MCF 10A (cell line): ENCODE data around the gene RAP1A. TPM values are rescaled to one million over a fixed set of nuclear protein-coding genes. Genes with fewer than 3 reads are reported as not detected.

Source experiments
- BruUV-seq: library from RNA; stranded (reverse); fragments of 400-500 nt; replicated peaks from 2 replicates; lab custom pipeline; 2021; lab: Mats Ljungman, UMichigan
- CTCF ChIA-PET: fragments of 300-600 bp; sonication (Branson Sonifier 250); formaldehyde crosslinking; extraction: SDS; loops from one replicate; lab custom pipeline; 2021; ENCODE audit warnings: antibody characterized with exemption, inconsistent platforms; lab: Yijun Ruan, JAX
- POLR2A ChIA-PET: fragments of 300-600, 350-650 bp; sonication (Branson Sonifier 250); formaldehyde crosslinking; extraction: SDS; loops from one replicate; lab custom pipeline; 2020; ENCODE audit warnings: antibody characterized with exemption, inconsistent platforms; lab: Yijun Ruan, JAX
- DNase-seq: peaks from one replicate; pipeline ENCODE4 v3.0.0-alpha.2; 2018; ENCODE audit not compliant: unreplicated experiment
- H3K27ac Mint-ChIP-seq: one replicate; pipeline ENCODE4 v1.8.0; 2022; ENCODE audit warnings: mild to moderate bottlenecking, low read depth, mixed read lengths; ENCODE audit not compliant: unreplicated experiment
- H3K27me3 Mint-ChIP-seq: one replicate; pipeline ENCODE4 v1.8.0; 2022; ENCODE audit warnings: mixed read lengths; ENCODE audit not compliant: insufficient read depth, unreplicated experiment
- H3K36me3 Mint-ChIP-seq: one replicate; pipeline ENCODE4 v1.8.0; 2022; ENCODE audit warnings: mild to moderate bottlenecking, moderate library complexity, mixed read lengths; ENCODE audit not compliant: insufficient read depth, unreplicated experiment
- H3K4me1 Mint-ChIP-seq: one replicate; pipeline ENCODE4 v1.8.0; 2022; ENCODE audit warnings: mixed read lengths; ENCODE audit not compliant: insufficient read depth, unreplicated experiment
- H3K4me3 Mint-ChIP-seq: one replicate; pipeline ENCODE4 v1.8.0; 2022; ENCODE audit warnings: mild to moderate bottlenecking, moderate library complexity, mixed read lengths; ENCODE audit not compliant: unreplicated experiment
- H3K9me3 Mint-ChIP-seq: one replicate; pipeline ENCODE4 v1.8.0; 2022; ENCODE audit warnings: mixed read lengths; ENCODE audit not compliant: unreplicated experiment
- intact Hi-C: fragments of 100-400 bp; cut with micrococcal nuclease; formaldehyde crosslinking; loops from 2 replicates; pipeline ENCODE4 v1.14.1; 2022
- total RNA-seq: library from RNA; stranded (reverse); gene quantifications from 2 replicates; pipeline ENCODE4 v1.2.3, GENCODE V29; 2022
- TF ChIP-seq, protein P1 (sequence below): fragments of 200-600 bp; IDR thresholded peaks from one replicate; pipeline ENCODE4 v1.8.0; 2022; ENCODE audit warnings: antibody characterized with exemption, mild to moderate bottlenecking; ENCODE audit not compliant: unreplicated experiment

RAP1A gene
- total RNA-seq, 1 experiment from 2014 or later = 39.3 TPM

DNA sequence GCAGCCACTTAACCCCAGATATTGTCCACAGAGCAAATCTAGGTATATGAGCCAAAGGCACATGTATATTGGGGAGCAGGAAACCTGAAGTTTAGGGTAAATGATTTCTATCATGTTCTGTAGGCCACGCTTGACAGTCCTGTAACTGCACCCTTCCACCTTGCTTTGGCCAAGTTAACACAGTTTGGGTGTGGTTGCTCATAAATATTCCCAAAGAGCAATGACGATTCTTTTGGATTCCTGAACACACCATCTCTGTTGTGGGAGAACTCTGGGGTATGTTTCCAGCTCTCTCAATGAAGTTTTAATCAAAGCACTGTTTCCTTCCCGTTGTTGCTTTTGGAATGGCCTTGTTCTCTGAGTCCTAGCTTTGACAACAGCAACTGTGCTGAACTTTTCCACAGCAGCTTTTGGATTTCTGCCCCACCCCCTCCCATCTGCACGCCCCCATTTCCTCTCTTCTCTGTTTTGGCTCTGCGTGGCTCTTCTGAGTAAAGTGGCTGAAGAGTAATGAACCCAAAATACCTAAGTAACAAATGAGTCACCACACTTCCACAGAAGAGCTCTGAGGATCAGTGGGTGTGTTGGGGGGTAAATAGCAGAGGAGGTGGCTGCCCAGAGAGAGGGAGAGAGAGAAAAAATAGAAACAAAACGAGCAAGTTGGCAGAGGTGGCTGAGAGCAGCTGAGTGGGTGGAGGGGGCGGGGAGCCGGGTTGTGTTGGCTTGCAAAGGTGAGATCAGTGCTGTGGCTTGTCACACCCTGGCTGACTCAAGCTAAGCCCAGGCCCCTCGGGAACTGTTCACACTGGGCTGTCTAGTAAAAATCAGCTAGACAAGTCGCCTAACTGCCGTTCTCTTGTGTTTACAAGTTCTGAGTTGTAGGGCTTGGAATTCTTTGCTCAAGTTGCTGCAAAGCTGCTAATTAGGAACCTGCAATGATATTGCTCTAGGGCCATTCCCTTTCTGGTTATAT is 26.9 kb upstream of the RAP1A start:
- ChIA-PET POLR2A (interaction anchor here (0.6 to 4.3 kb wide), 21 partner anchors 9 to 1278 kb away, joined by 3 to 43 read pairs (median 4); partner anchors contain the start of genes INKA2 and RAP1A), CTCF (interaction anchor here (0.6 to 3.5 kb wide), 12 partner anchors 10 to 1816 kb away, joined by 3 to 22 read pairs (median 3); no protein-coding TSS in a partner anchor)
- Mint-ChIP-seq H3K4me1 (peaks cover 11% of the 10 kb centered on the region), H3K27me3 (no peaks in the 10 kb centered on the region), H3K36me3 (no peaks in the 10 kb centered on the region), H3K27ac (peak overlapping the region; percentile 21), H3K4me3 (peak overlapping the region; percentile 39), H3K9me3 (no peaks in the 10 kb centered on the region)
- BruUV-seq = no TSS peak
- intact Hi-C loops = loop anchor here (2.0 kb wide), 1 partner anchor 28 kb away; no protein-coding TSS in a partner anchor
- TF ChIP-seq, protein P1, sequence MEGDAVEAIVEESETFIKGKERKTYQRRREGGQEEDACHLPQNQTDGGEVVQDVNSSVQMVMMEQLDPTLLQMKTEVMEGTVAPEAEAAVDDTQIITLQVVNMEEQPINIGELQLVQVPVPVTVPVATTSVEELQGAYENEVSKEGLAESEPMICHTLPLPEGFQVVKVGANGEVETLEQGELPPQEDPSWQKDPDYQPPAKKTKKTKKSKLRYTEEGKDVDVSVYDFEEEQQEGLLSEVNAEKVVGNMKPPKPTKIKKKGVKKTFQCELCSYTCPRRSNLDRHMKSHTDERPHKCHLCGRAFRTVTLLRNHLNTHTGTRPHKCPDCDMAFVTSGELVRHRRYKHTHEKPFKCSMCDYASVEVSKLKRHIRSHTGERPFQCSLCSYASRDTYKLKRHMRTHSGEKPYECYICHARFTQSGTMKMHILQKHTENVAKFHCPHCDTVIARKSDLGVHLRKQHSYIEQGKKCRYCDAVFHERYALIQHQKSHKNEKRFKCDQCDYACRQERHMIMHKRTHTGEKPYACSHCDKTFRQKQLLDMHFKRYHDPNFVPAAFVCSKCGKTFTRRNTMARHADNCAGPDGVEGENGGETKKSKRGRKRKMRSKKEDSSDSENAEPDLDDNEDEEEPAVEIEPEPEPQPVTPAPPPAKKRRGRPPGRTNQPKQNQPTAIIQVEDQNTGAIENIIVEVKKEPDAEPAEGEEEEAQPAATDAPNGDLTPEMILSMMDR = no peak
- peak; percentile 82 for DNase-seq

DNA sequence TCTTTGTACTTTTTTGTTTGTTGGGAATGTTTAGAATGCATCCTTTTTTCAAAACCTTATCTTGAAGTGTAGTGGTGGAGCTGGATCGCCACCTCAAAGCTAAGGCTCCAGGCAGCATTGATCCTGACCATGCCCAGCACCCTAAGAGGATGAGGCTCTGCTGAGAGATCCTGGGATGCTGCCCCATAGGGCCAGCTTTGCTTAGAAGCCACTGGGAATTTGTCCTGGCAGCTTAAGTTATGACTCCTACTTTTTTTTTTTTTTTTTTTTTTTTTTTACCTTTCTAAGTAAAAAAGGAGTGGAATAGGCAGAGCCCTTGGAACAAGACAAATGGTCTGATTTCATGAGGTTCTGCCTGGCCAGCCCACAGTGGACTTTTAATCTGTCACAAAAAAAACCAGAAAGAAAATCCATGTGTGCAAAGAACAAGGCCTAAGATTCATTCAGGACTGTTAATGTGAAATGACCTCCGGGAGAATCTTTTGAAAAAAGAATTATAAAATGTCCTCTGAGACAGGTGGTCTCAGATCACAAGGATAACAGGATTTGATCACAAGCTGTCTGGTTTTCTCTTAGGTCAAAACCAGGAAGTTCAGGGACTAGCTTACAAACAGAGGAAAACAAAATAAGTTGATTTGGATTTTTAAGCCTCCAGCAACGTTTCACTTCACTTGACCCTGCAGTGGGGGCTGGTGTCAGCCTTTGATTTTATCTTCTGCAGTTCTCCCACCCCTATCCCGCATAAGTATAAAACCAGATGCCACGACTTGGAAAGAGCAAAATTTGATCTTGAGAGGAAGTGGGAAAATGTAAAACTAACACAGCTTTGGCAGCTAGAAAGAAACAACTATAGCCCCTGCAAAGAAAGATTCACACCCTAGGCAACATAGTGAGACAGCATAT is 25.9 kb upstream of the RAP1A start:
- no peaks in the 10 kb centered on the region for H3K9me3 Mint-ChIP-seq
- POLR2A ChIA-PET = interaction anchor here (0.7 to 4.3 kb wide), 17 partner anchors 8 to 452 kb away, joined by 3 to 43 read pairs (median 4); partner anchors contain the start of genes INKA2 and RAP1A
- no peak for DNase-seq
- no peaks in the 10 kb centered on the region for H3K36me3 Mint-ChIP-seq
- BruUV-seq = no TSS peak
- no peak overlapping the region for H3K4me3 Mint-ChIP-seq
- CTCF ChIA-PET = interaction anchor here (0.6 to 3.5 kb wide), 13 partner anchors 9 to 1817 kb away, joined by 3 to 22 read pairs (median 3); no protein-coding TSS in a partner anchor
- peak overlapping the region; percentile 21 for H3K27ac Mint-ChIP-seq
- no peaks in the 10 kb centered on the region for H3K27me3 Mint-ChIP-seq
- H3K4me1 Mint-ChIP-seq = peaks cover 11% of the 10 kb centered on the region
- TF ChIP-seq, protein P1 = no peak
- intact Hi-C loops = loop anchor here (2.0 kb wide), 1 partner anchor 27 kb away; no protein-coding TSS in a partner anchor

DNA sequence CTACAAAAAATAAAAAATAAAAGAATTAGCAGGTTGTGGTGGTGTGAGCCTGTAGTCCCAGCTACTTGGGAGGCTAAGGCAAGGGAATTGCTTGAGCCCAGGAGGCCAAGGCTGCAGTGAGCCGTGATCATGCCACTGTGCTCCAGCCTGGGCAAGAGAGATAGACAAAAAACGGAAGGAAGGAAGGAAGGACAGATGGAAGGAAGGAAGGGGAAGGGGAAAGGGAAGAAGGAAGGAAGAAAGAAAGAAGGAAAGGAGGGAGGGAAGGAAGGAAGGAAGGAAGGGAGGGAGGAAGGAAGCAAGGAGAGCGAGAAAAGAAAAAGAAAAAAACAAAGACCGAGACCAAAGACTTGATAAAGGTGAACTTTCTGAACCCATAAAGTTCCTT is 25.3 kb upstream of the RAP1A start:
- peaks cover 11% of the 10 kb centered on the region for H3K4me1 Mint-ChIP-seq
- BruUV-seq = no TSS peak
- H3K9me3 Mint-ChIP-seq = no peaks in the 10 kb centered on the region
- CTCF ChIA-PET = interaction anchor here (0.6 to 1.4 kb wide), 3 partner anchors 12 to 1357 kb away, joined by 3 to 4 read pairs (median 3); no protein-coding TSS in a partner anchor
- POLR2A ChIA-PET = interaction anchor here (2.1 to 4.3 kb wide), 2 partner anchors 11 to 26 kb away, joined by 9 to 43 read pairs; partner anchors contain the start of gene RAP1A
- H3K36me3 Mint-ChIP-seq = no peaks in the 10 kb centered on the region
- DNase-seq = no peak
- TF ChIP-seq, protein P1 = no peak
- no peak overlapping the region for H3K27ac Mint-ChIP-seq
- H3K4me3 Mint-ChIP-seq = no peak overlapping the region
- H3K27me3 Mint-ChIP-seq = no peaks in the 10 kb centered on the region
- intact Hi-C loops = no loop called here
